Stimulated activated CD4-positive, alpha-beta T cell treated with anti-CD3 and anti-CD28 coated beads, Interleukin-4, amount 100 ng/mL, for 48 hours (primary cell): Measurements from ENCODE around the gene DNAJB11.
"Not testable (repeated sequence)": the region's sequence is repeated elsewhere in the genome, so short reads cannot be mapped to it uniquely, and the experiment has no call there.

Experiments
- DNase-seq, 2 donors: peaks; one replicate each; pipeline ENCODE4 v3.0.0-alpha.2; 2020; ENCODE audit warnings: low read depth in 2 of 2

The DNAJB11 gene

DNA sequence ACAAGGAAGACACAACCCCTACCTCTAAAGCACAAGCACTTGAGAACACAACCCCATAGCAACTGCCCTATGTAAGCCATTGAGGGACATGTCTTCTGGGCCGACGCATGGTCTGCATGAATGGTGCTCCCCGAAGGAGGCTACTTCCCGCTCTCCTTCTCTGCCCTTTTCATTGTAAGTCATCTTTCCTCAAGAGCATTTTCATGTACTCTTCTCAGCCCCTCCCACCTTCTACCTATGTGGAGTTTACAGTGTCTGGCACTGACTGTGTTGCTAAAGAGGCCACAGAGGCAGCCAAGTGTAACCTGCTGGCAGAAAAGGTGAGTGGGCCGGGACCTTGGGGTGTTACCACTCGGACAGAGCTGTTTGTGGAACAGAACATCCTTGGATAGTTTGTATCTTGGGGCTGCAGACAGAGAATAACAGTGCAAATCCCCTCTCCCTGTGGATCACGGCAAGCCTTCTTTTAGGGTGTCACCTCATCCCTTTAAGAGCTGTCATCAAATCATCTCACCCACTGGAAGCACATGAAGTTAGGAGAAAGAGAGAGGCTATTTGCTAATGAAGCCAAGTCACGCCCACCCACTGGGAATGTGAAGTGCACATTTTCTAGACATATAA, 47.9 kb downstream of the DNAJB11 start:
- no peak for DNase-seq

DNA sequence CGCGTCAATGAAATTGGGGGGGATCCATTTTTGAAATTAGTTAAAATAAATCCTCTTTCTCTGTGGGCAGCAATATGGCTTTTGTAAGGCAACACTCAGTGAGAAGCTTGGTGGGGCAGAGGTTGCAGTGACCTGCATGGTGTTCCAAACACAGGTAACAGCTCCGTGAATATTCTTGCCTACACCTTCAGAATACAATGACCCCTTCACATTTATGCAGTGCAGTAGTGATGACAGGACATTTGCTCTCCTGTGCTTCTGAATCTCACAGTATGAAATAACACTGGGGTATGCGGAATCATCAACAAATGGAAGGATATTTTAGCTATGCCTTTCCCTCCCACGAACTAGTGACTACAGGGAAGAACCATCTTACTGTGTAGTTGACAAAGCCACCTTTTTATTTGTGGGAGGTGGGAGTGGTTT, 49.3 kb downstream of the DNAJB11 start:
- DNase-seq: no peak

DNA sequence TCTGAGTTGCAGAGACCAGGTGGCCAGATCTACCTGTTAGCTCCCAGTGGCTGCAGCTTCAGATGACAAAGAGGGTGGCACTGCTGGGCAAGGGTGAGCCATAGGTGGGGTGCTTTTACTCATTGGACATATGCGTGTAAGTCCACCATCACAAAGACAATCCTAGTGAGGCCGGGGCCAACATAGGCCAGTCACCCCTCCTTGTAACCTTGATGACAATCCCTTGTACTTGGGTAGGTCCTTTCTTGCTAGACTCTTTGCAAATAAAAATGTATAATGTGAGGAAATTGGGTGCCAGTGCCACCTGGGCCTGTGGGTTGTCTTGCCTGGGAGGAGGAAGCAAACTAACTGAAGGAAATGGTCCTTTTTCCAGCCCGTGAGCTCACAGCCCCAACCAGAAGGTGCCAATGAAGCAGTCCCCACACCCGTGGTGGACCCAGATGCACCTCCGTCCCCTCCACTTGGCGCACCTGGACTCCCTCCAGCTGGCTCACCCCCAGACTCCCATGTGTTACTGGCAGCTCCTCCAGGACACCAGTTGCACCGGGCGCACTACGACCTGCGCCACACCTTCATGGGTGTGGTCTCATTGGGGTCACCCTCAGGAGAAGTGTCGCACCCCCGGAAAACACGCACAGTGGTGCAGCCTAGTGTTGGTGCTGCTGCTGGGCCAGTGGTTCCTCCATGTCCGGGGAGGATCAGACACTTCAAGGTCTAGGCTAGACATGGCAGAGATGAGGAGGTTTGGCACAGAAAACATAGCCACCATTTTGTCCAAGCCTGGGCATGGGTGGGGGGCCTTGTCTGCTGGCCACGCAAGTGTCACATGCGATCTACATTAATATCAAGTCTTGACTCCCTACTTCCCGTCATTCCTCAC, 49.9 kb downstream of the DNAJB11 start:
- no peak for DNase-seq

DNA sequence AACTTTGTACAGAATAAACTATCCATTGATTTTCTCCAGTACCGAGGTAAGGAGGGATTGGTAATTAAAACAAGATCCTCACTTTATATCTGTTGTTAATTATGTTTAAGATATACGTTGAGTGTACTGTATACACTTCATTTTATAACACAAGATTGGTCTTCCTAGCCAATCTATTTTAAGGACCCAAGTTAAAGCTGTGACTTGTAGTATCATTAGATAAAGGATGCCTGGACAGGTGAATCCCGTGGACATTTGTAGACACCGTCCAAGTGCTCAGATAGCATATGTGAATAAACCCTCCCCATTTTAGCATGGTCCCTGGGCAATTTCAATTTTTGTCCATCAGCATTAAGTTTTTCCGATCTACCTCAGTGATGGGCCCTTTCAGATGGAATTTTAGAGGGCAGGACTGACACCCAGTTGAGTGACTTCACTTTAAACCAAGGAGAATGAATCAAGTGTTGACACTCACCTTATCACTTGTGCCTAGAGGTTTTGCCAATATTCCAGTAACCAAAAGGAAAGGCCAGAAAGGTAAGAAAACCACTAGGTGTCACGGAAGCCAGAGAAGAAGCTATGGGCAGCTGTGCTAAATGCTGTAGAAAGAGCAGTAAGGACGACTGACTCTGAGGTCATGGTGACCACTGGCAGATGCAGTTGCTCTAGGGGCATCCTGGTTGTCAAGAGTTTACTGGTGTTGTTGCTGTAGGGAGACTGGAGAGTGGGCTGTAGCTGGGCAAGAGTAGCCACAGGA, 51.6 kb downstream of the DNAJB11 start:
- no peak for DNase-seq

DNA sequence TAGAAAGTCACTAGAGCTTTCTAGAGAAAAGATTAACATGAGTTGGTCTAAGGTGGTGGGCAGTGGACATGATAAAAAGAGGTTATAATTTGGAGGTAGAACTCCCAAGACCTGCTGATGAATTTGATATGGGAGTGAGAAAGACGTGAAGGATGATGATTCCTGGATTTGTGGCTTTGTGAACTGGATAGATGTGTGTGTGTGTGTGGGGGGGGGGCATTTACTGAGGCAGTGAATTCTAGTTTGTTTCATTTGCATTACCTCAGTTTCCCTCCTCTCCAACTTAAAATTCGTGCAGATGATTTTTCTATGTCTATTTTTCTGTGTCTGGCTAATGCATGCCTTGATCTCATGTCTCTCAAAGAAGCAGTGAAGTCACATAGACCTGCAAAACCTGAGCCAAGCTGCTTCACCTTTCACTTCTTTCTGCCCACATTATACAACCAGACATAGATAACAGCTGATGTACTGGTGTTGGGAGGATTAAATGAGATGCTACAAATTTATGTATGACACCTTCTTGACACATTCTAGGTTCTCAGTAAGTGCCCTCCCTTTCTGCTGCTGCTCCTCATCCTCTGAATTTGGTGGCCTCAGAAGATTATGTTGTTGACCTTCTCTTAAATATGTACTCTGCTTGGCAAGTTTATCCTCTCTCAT, 52.3 kb downstream of the DNAJB11 start:
- no peak for DNase-seq

DNA sequence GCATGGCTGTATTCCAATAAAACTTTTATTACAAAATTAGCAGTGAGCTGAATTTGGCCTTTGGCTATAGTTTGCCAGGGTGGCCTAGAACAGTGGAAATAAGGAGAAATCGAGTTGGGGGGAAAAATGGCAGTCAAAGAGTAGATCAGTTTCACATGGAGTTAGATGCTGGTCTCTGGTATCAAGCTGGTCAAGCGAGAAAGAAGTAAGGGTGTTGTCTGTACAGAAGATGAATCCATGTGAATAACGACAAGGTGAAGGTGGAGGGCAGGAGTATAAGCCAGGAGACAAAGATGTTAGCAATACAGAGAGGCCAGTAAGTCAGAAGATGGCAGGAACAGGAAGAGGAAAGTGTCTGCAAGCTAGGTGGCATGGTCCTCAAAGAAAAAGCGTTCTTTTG, 54.1 kb downstream of the DNAJB11 start:
- no peak for DNase-seq

DNA sequence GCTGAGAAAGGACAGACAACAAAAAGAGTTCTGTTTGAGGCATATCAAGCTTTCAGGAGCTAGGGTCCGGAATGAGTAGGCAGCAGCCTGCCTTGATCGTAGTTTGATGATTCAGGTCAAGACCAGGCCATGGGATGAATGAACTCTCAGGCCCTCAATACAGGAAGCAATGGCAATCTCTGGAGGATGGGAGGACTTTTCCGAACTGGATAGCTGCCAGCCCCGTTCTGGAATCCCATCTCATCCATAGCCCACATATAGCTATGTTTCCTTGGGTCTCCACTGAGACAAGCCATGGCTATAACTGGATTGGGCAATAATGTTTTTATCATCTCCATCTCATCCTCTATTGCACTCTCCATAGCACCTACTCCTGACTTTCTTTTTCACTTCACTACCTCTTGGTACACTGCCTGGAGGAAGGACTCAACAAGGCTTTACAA, 55.1 kb downstream of the DNAJB11 start:
- no peak for DNase-seq

DNA sequence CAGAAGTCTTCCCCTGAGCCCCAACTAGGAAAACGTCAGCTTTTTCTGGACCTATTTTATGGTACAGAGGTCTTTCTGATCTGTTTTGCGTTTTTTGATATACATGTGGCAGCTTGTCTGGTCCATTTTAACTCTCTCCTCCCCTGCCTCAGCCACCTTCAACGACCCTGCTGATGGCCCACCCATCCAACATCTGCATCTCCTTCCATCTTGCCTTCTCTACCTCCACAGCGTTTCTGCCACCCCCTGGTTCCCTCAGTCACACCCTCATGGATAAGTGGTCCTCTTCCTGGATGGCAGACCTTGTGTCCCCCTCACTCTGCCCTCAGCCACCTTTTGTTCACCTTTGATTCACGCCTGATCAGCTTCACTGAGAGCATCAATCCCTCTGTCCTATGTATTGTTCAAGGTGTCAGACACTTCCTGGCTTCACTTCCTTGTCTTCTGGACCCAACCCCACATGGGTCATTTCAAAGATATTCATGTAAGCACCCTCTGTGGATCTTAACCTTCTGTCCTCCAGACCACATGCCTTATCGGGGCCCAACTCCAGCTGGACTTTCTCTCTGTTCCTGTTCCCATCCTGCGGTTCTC, 55.8 kb downstream of the DNAJB11 start:
- DNase-seq: no peak

DNA sequence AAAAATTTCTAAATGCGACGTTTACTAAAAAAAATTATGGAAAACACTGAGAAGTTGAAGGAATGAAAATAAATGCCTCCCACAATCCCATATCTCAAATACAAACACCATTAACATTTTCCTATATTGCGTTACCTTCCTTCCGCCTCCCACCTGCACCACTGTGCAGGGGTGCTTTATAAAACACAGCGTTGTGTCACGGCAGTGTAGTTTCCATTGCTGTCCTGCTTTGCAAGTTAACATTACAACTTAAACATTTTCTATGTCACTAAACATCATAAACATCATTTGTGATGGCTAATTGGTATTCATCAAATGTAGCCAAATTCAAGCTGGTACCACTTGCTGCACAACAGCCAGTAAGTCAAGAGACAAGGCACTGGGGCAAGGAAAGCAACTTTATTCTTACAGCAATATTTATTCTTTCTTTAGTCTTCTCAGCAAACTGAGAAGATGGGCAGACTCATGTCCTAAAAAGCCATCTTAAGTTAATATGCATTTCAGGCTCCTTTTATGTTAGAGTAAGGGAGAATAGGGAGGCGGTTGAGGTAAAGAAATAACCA, 57.4 kb downstream of the DNAJB11 start:
- no peak for DNase-seq

DNA sequence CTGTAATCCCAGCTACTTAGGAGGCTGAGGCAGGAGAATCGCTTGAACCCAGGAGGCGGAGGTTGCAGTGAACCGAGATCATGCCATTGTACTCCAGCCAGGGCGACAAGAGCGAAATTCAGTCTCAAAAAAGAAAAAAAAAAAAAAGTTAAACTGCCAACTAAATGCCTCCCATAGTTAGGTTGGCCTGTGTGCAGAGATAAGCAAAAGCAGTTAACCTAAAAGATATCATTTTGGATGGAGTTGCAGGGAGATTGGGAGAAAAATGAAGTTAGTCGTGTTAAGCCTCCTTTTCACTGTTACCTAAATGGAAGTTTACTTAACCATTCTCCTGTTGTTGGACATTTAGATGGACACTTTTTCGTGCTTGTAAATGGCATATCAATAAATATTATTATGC, 58.2 kb downstream of the DNAJB11 start:
- DNase-seq: no peak

DNA sequence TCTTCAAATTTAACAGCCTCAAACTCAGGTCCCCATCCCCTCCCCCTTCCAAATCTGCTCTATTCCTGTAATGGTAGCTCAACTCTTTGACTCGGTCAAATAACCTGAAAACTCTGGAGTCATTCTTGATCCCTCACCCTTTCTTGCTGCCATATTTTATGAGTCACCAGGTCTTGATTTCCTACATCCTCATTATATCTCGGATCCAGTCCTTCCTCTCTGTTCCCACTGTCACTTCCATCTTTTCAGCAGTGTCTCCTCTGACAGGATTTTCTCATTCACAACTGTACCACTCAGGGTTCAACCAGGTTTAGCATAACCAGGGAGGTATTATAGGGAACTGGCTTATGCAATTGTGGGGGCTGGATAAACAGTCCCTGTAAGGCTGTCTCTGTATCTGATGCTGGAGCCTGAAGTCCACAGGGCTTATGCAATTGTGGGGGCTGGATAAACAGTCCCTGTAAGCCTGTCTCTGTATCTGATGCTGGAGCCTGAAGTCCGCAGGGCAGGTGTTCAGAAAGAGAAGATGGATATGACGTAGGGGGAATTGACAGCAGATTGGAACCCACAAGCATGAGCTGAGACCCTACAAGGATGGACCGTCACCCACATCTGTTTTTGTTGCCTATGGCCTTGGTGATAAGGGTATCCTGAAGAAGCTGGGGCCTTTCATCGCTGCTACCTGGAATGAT, 60.6 kb downstream of the DNAJB11 start:
- DNase-seq: no peak

DNA sequence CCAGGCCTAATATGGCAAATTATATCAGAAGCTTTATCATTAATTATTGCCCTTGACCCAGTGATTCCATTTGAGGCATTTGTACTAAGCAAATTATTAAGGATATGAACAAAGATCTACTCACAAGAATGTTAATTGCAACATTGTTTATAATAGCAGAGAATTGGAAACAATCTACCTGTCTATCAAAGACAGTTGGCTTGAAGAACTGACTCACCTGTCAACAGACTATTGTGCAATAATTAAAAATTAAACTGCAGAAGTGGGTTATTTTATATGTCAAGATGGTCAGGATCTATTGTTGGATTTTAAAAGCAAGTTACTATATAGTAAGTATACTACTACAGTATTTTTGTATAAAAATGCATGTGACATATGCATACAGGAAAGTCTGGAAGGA, 63.0 kb downstream of the DNAJB11 start:
- no peak for DNase-seq

DNA sequence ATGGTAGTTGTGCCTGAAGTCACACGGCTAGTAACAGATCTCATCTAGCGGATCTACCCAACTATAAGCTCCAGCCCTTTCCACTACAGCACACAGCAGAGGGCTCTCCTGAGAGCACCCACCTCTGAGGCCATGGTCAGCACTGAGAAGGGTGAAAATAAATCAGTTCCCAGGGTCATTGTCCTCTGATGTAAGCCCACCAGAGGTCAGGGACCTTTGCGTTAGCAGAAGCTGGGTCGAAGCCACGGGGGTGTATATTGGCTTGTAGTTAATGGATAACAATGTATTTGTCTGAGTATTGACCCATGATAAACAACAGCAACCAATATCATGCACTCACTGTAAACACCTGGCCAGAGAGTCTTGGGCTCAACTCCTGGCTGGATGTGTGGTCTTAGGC, 63.7 kb downstream of the DNAJB11 start:
- not testable (repeated sequence) for DNase-seq
